Neural progenitor cell (in vitro differentiated cells): ENCODE data around the gene RALBP1. TPM values are rescaled to one million over a fixed set of nuclear protein-coding genes. Genes with fewer than 3 reads are reported as not detected.
A peak's percentile ranks its signal among the peaks of the same experiment; 100 is the strongest.

Source experiments
- DNase-seq: peaks from one replicate; pipeline ENCODE4 v3.0.0-alpha.2; 2016; ENCODE audit warnings: low spot score
- H2AFZ ChIP-seq: fragments of 200-600 bp; sonication (generic); replicated peaks from 2 replicates; pipeline ENCODE4 v1.6.1; 2016; ENCODE audit warnings: antibody characterized with exemption
- H3F3A ChIP-seq: fragments of 200-600 bp; sonication (generic); 2 replicates; pipeline ENCODE4 v1.6.1; 2016; ENCODE audit warnings: antibody characterized with exemption, low read depth
- H3K27ac ChIP-seq: fragments of 200-600 bp; sonication (generic); 2 replicates; pipeline ENCODE4 v1.5.1; 2016; ENCODE audit warnings: mild to moderate bottlenecking
- H3K27me3 ChIP-seq: fragments of 200-600 bp; sonication (generic); 2 replicates; pipeline ENCODE4 v1.6.1; 2016; ENCODE audit warnings: mild to moderate bottlenecking, moderate library complexity
- H3K36me3 ChIP-seq: fragments of 200-600 bp; sonication (generic); 2 replicates; pipeline ENCODE4 v1.5.1; 2016
- H3K4me1 ChIP-seq: fragments of 200-600 bp; sonication (generic); 2 replicates; pipeline ENCODE4 v1.6.1; 2016; ENCODE audit warnings: mixed run types
- H3K4me2 ChIP-seq: fragments of 200-600 bp; sonication (generic); 2 replicates; pipeline ENCODE4 v1.6.1; 2016
- H3K4me3 ChIP-seq: fragments of 200-600 bp; sonication (generic); 2 replicates; pipeline ENCODE4 v1.5.1; 2016
- H3K79me2 ChIP-seq: fragments of 200-600 bp; sonication (generic); 2 replicates; pipeline ENCODE4 v1.6.1; 2016; ENCODE audit warnings: low read depth
- H3K9ac ChIP-seq: fragments of 200-600 bp; sonication (generic); 2 replicates; pipeline ENCODE4 v1.6.1; 2016
- H3K9me3 ChIP-seq: fragments of 200-600 bp; sonication (generic); 2 replicates; pipeline ENCODE4 v1.5.1; 2016; ENCODE audit warnings: low read depth
- H4K20me1 ChIP-seq: fragments of 200-600 bp; sonication (generic); 2 replicates; pipeline ENCODE4 v1.6.1; 2016; ENCODE audit warnings: low read depth
- H3K27ac Mint-ChIP-seq: 3 replicates; pipeline ENCODE4 v1.8.0; 2021; ENCODE audit warnings: mixed read lengths
- H3K27me3 Mint-ChIP-seq: 2 replicates; pipeline ENCODE4 v1.8.0; 2022; ENCODE audit warnings: low read depth, mild to moderate bottlenecking, inconsistent platforms, moderate library complexity, mixed read lengths; ENCODE audit not compliant: insufficient read depth
- H3K36me3 Mint-ChIP-seq: 3 replicates; pipeline ENCODE4 v1.8.0; 2021; ENCODE audit warnings: mixed read lengths
- H3K4me1 Mint-ChIP-seq: 3 replicates; pipeline ENCODE4 v1.8.0; 2021; ENCODE audit warnings: mixed read lengths
- H3K4me3 Mint-ChIP-seq: 3 replicates; pipeline ENCODE4 v1.8.0; 2021; ENCODE audit warnings: mild to moderate bottlenecking, moderate library complexity, mixed read lengths
- H3K9me3 Mint-ChIP-seq: 3 replicates; pipeline ENCODE4 v1.8.0; 2020; ENCODE audit warnings: mixed read lengths
- CTCF ChIP-seq: fragments of 200-600 bp; sonication (generic); IDR thresholded peaks from 2 replicates; pipeline ENCODE4 v1.5.1; 2017; ENCODE audit warnings: antibody characterized with exemption, mild to moderate bottlenecking
- EZH2 ChIP-seq: fragments of 200-600 bp; sonication (generic); IDR thresholded peaks from 2 replicates; pipeline ENCODE4 v1.6.1; 2017; ENCODE audit warnings: antibody characterized with exemption, mild to moderate bottlenecking, moderate library complexity
- EZH2phosphoT487 ChIP-seq: fragments of 200-600 bp; sonication (generic); IDR thresholded peaks from 2 replicates; pipeline ENCODE4 v1.6.1; 2017; ENCODE audit warnings: antibody characterized with exemption
- total RNA-seq: library from RNA; depleted of rRNA; stranded (reverse); fragments of >200 nt; gene quantifications from 2 replicates; pipeline ENCODE4 v1.2.3, GENCODE V29; 2015; ENCODE audit warnings: low replicate concordance

The RALBP1 gene
- total RNA-seq, 1 donor from 2014 or later: 61.5 TPM

DNA sequence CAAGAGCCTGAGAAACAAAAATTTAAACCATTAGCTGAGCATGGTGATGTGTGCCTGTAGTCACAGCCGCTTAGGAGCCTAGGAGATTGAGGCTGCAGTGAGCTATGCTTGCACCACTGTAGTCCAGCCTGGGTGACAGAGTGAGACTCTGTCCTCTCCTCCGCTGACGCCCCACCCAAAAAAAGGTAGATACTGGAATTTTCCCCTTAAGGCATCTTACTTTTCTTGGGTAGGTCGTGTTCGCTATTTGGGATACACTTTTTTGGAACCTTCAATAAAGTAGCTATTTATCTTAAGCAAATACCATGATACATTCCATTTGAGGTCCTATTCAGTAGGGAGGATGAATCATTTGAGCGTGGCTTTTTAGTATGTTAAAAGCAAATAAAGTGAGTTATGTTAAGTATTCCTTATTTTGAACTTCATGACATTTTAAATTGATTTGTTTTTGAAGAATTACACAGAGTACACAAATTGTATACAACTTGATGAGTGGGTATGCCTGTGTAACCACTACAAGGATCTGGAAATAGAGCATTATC is 38.7 kb downstream of the RALBP1 start:
- Histone ChIP-seq H2AFZ (no peak overlapping the region), H3K4me2 (no peak overlapping the region), H3K27me3 (no peaks in the 10 kb centered on the region), H4K20me1 (peaks cover 6% of the 10 kb centered on the region), H3K4me3 (no peak overlapping the region), H3K79me2 (peaks cover 26% of the 10 kb centered on the region), H3K9me3 (no peaks in the 10 kb centered on the region), H3K27ac (no peak overlapping the region), H3F3A (peaks cover 6% of the 10 kb centered on the region), H3K4me1 (no peaks in the 10 kb centered on the region), H3K9ac (no peak overlapping the region), H3K36me3 (no peaks in the 10 kb centered on the region)
- Mint-ChIP-seq H3K4me3 (no peak overlapping the region), H3K27ac (no peak overlapping the region), H3K4me1 (no peaks in the 10 kb centered on the region), H3K27me3 (no peaks in the 10 kb centered on the region), H3K9me3 (peaks cover 2% of the 10 kb centered on the region), H3K36me3 (peaks cover 1% of the 10 kb centered on the region)
- TF ChIP-seq CTCF (no peak), EZH2phosphoT487 (no peak), EZH2 (no peak)
- DNase-seq: no peak

GRCh38 chr18:9516437-9517064 is 41.2 kb downstream of the RALBP1 start:
- H3K9me3 Mint-ChIP-seq: no peaks in the 10 kb centered on the region
- H2AFZ ChIP-seq: no peak overlapping the region
- H3K27me3 ChIP-seq: no peaks in the 10 kb centered on the region
- no peak overlapping the region for H3K27ac ChIP-seq
- peaks cover 6% of the 10 kb centered on the region for H4K20me1 ChIP-seq
- peaks cover 1% of the 10 kb centered on the region for H3K36me3 Mint-ChIP-seq
- H3K27ac Mint-ChIP-seq: no peak overlapping the region
- peaks cover 6% of the 10 kb centered on the region for H3F3A ChIP-seq
- peaks cover 12% of the 10 kb centered on the region for H3K79me2 ChIP-seq
- H3K4me1 ChIP-seq: no peaks in the 10 kb centered on the region
- no peaks in the 10 kb centered on the region for H3K27me3 Mint-ChIP-seq
- peak; percentile 47 for DNase-seq
- H3K36me3 ChIP-seq: peaks cover 4% of the 10 kb centered on the region
- no peak overlapping the region for H3K9ac ChIP-seq
- no peaks in the 10 kb centered on the region for H3K4me1 Mint-ChIP-seq
- no peaks in the 10 kb centered on the region for H3K9me3 ChIP-seq
- H3K4me3 ChIP-seq: no peak overlapping the region
- no peak overlapping the region for H3K4me3 Mint-ChIP-seq
- TF ChIP-seq CTCF (peak; percentile 96), EZH2 (no peak)
- H3K4me2 ChIP-seq: no peak overlapping the region

DNA sequence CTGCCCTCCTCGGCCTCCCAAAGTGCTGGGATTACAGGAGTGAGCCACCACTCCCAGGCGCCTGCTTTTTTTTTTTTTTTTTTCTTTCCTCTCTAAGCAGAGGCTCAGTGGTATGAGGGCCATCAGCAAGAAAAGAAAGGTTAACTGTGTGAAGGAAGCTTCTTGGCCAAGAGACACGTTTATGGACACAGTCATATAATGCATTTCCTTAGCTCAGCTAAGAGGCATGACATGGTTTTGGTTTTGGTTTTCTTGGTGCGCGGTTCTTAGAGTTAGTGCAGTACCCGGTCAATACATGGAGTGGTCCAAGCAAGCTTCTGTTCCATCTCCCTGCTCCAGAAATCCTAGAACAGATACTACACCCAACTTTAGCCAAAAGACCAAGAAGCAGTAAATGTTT is 42.6 kb downstream of the RALBP1 start:
- Histone ChIP-seq H3K4me2 (no peak overlapping the region), H3K9me3 (no peaks in the 10 kb centered on the region), H3K9ac (no peak overlapping the region), H3K36me3 (peaks cover 4% of the 10 kb centered on the region), H2AFZ (no peak overlapping the region), H3K4me1 (no peaks in the 10 kb centered on the region), H3K79me2 (no peaks in the 10 kb centered on the region), H3K27ac (no peak overlapping the region), H4K20me1 (peaks cover 6% of the 10 kb centered on the region), H3K27me3 (no peaks in the 10 kb centered on the region), H3F3A (peaks cover 6% of the 10 kb centered on the region), H3K4me3 (no peak overlapping the region)
- Mint-ChIP-seq H3K4me3 (no peak overlapping the region), H3K27me3 (no peaks in the 10 kb centered on the region), H3K4me1 (no peaks in the 10 kb centered on the region), H3K36me3 (peaks cover 12% of the 10 kb centered on the region), H3K27ac (no peak overlapping the region), H3K9me3 (no peaks in the 10 kb centered on the region)
- no peak for DNase-seq
- TF ChIP-seq CTCF (no peak), EZH2phosphoT487 (no peak), EZH2 (no peak)
